ENCODE data around the gene TSSC4. TPM values are rescaled to one million over a fixed set of nuclear protein-coding genes. Genes with fewer than 3 reads are reported as not detected.
A peak's percentile ranks its signal among the peaks of the same experiment; 100 is the strongest.

Gene TSSC4
- total and polyA plus RNA-seq, 8 donors: 20.1 to 47.6 (median 29.0) TPM

- H3K27ac ChIP-seq: peak within 1 kb of the TSS in 1 of 2 donors; percentile 81
- H3K4me1 ChIP-seq: peaks cover 8 to 47% of the 10 kb centered on the region in 2 donors
- TF ChIP-seq CTCF (IDR thresholded peaks at IDR 0.05): no peak
- no peaks in the 10 kb centered on the region for H3K9me3 ChIP-seq
- peak within 1 kb of the TSS; percentile 27 to 60 for H3K4me3 ChIP-seq
- peak in 2 of 4 donors; percentile 44 to 82 for DNase-seq
- peaks cover 0 to 35% of the 10 kb centered on the region in 2 donors for H3K27me3 ChIP-seq
- H3K36me3 ChIP-seq: no peaks in the 10 kb centered on the region
- intact Hi-C loops (cut with DNase I): no loop called here
- ATAC-seq: peak; percentile 57
Measured at GRCh38 chr11:2443881-2444820, 43.6 kb downstream of the TSSC4 start, which contains the start of gene TRPM5. TRPM5 (minus strand) TSS chr11:2444514; CDS start chr11:2423036, 21,478 bp downstream.

- peak; percentile 90 for ATAC-seq
- Histone ChIP-seq H3K4me3 (peak within 1 kb of the TSS; percentile 27 to 60), H3K36me3 (no peaks in the 10 kb centered on the region), H3K4me1 (peaks cover 8 to 47% of the 10 kb centered on the region in 2 donors), H3K27me3 (peaks cover 0 to 35% of the 10 kb centered on the region in 2 donors), H3K27ac (peak within 1 kb of the TSS in 1 of 2 donors; percentile 81), H3K9me3 (no peaks in the 10 kb centered on the region)
- no peak for TF ChIP-seq CTCF (IDR thresholded peaks at IDR 0.05)
- intact Hi-C loops (cut with DNase I): no loop called here
- DNase-seq: peak in 3 of 4 donors; percentile 49 to 93 (median 66)
Measured at GRCh38 chr11:2444821-2445745, 44.5 kb downstream of the TSSC4 start, which contains the start of gene KCNQ1. KCNQ1 (plus strand) TSS chr11:2445008; CDS start chr11:2445099, 91 bp downstream.

GRCh38 chr11:2445746-2446551, 45.4 kb downstream of the TSSC4 start:
- H3K9me3 ChIP-seq: no peaks in the 10 kb centered on the region
- peaks cover 0 to 35% of the 10 kb centered on the region in 2 donors for H3K27me3 ChIP-seq
- intact Hi-C loops (cut with DNase I): no loop called here
- H3K27ac ChIP-seq: peak overlapping the region in 1 of 2 donors; percentile 81
- peak overlapping the region; percentile 27 to 60 for H3K4me3 ChIP-seq
- no peak for TF ChIP-seq CTCF (IDR thresholded peaks at IDR 0.05)
- peak; percentile 47 for ATAC-seq
- peak in 2 of 4 donors; percentile 50 to 85 for DNase-seq
- H3K4me1 ChIP-seq: peaks cover 8 to 47% of the 10 kb centered on the region in 2 donors
- H3K36me3 ChIP-seq: no peaks in the 10 kb centered on the region

GRCh38 chr11:2446590-2447252, 46.2 kb downstream of the TSSC4 start:
- intact Hi-C loops (cut with DNase I): no loop called here
- peaks cover 0 to 35% of the 10 kb centered on the region in 2 donors for H3K27me3 ChIP-seq
- H3K4me1 ChIP-seq: peaks cover 8 to 47% of the 10 kb centered on the region in 2 donors
- TF ChIP-seq CTCF (IDR thresholded peaks at IDR 0.05): no peak
- H3K27ac ChIP-seq: peak overlapping the region; percentile 19 to 81
- peak in 2 of 4 donors; percentile 66 to 88 for DNase-seq
- ATAC-seq: no peak
- H3K4me3 ChIP-seq: peak overlapping the region in 1 of 2 donors; percentile 60
- H3K36me3 ChIP-seq: no peaks in the 10 kb centered on the region
- H3K9me3 ChIP-seq: no peaks in the 10 kb centered on the region

Measured in left lung (tissue), 10 donors.